ENCODE measurements around the gene ZYG11A. TPM values are rescaled to one million over a fixed set of nuclear protein-coding genes. Genes with fewer than 3 reads are reported as not detected.

Gene ZYG11A
- total and polyA plus RNA-seq, 2 donors (not counting 3 experiments of a cell fraction or from before 2014, with no cell fraction given), result 0.40 to 2.1 TPM

DNA sequence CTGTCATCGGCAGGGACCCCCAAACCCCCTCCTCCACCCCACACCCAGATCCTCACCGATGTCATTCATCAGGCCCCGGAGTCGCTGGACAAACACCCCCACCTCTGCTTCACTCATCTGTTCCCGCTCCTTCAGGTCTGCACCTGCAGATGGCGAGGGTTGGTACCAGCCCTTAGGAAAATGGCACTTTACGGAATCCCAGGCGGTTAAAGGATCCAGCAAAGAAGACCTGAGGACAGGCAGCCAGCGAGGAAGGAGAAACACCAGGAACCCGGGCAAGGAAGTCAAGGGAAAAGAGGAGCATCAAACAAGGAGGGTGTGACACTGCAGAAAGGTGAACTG is 65.2 kb downstream of the ZYG11A start:
- Histone ChIP-seq H3K27me3 (ENCODE audit: control insufficient read depth in 2 of 2, insufficient read depth in 2 of 2, low read length in 2 of 2) (no peaks in the 10 kb centered on the region), H3K27ac (ENCODE audit: insufficient read depth, low read depth, low read length) (no peak overlapping the region), H3K4me3 (replicated peaks in 1 of 3; ENCODE audit: insufficient read depth in 1 of 3, low read depth in 1 of 3, low read length in 3 of 3) (no peak overlapping the region), H4K20me1 (replicated peaks; ENCODE audit: control insufficient read depth, extremely low read depth, insufficient read depth, low read length) (no peaks in the 10 kb centered on the region), H3K4me1 (ENCODE audit: control insufficient read depth, extremely low read depth, insufficient read depth, low read length) (no peaks in the 10 kb centered on the region), H3K9me3 (replicated peaks; ENCODE audit: control insufficient read depth, insufficient read depth, low read length) (no peaks in the 10 kb centered on the region), H3K9me1 (replicated peaks; ENCODE audit: control insufficient read depth, extremely low read depth, insufficient read depth, low read length) (no peaks in the 10 kb centered on the region), H3K36me3 (ENCODE audit: control insufficient read depth in 2 of 2, extremely low read depth in 1 of 2, insufficient read depth in 2 of 2, low read length in 2 of 2) (no peaks in the 10 kb centered on the region), H3K4me2 (ENCODE audit: insufficient read depth, low read length) (no peak overlapping the region), H3K79me2 (ENCODE audit: control insufficient read depth, insufficient read depth, low read length) (no peaks in the 10 kb centered on the region), H3K9ac (replicated peaks; ENCODE audit: extremely low read depth, insufficient read depth, low read length) (no peak overlapping the region), H2AFZ (ENCODE audit: low read depth, low read length) (no peak overlapping the region)
- CTCF ChIA-PET, result no interaction called here
- intact Hi-C loops (cut with micrococcal nuclease), result no loop called here
- no TSS peak for BruUV-seq (replicated peaks)
- dilution Hi-C loops (cut with MboI; ENCODE audit: extremely low pct_ligation_motif_present, low sequenced_read_pairs), result no loop called here
- no peak for FAIRE-seq
- POLR2A ChIA-PET, result no interaction called here
- DNase-seq (ENCODE audit: low read depth, low spot score), result no peak
- TF ChIP-seq POLR2A (IDR thresholded peaks at IDR 0.05; ENCODE audit: low read depth, low read length), result no peak
- TF ChIP-seq, protein P1, sequence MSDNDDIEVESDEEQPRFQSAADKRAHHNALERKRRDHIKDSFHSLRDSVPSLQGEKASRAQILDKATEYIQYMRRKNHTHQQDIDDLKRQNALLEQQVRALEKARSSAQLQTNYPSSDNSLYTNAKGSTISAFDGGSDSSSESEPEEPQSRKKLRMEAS (IDR thresholded peaks at IDR 0.05; ENCODE audit: insufficient read depth, insufficient read length), result no peak
- no peak for TF ChIP-seq POLR2AphosphoS5 (IDR thresholded peaks at IDR 0.05; ENCODE audit: insufficient read depth, low read depth, low read length)
- no peak for TF ChIP-seq GATA2 (IDR thresholded peaks at IDR 0.05; ENCODE audit: insufficient read depth, insufficient read length, low read depth, low read length)

DNA sequence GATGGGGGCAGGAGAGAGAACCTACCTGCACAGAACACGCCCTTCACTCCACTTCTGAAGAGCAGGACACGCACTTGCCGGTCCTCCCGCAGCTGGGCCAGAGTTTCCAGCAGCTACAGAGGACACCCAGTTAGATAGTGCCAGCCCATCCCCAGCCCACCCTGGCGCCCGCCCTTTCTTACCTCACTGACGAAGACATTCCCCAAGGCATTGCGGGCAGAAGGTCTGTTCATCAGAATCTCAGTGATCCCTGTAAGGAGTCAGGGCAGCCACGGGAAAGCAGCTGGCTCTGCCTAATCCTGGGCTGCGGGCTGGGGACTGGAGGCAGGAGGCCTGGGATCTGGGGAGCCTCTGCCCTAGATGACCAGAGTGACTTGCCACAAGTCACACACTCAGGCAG is 69.0 kb downstream of the ZYG11A start:
- Histone ChIP-seq H3K9ac (replicated peaks; ENCODE audit: extremely low read depth, insufficient read depth, low read length) (no peak overlapping the region), H4K20me1 (replicated peaks; ENCODE audit: control insufficient read depth, extremely low read depth, insufficient read depth, low read length) (no peaks in the 10 kb centered on the region), H3K9me3 (replicated peaks; ENCODE audit: control insufficient read depth, insufficient read depth, low read length) (no peaks in the 10 kb centered on the region), H3K4me2 (ENCODE audit: insufficient read depth, low read length) (no peak overlapping the region), H3K27ac (ENCODE audit: insufficient read depth, low read depth, low read length) (no peak overlapping the region), H3K4me1 (ENCODE audit: control insufficient read depth, extremely low read depth, insufficient read depth, low read length) (no peaks in the 10 kb centered on the region), H3K79me2 (ENCODE audit: control insufficient read depth, insufficient read depth, low read length) (no peaks in the 10 kb centered on the region), H3K4me3 (replicated peaks in 1 of 3; ENCODE audit: insufficient read depth in 1 of 3, low read depth in 1 of 3, low read length in 3 of 3) (no peak overlapping the region), H3K27me3 (ENCODE audit: control insufficient read depth in 2 of 2, insufficient read depth in 2 of 2, low read length in 2 of 2) (no peaks in the 10 kb centered on the region), H2AFZ (ENCODE audit: low read depth, low read length) (no peak overlapping the region), H3K9me1 (replicated peaks; ENCODE audit: control insufficient read depth, extremely low read depth, insufficient read depth, low read length) (no peaks in the 10 kb centered on the region), H3K36me3 (ENCODE audit: control insufficient read depth in 2 of 2, extremely low read depth in 1 of 2, insufficient read depth in 2 of 2, low read length in 2 of 2) (no peaks in the 10 kb centered on the region)
- dilution Hi-C loops (cut with MboI; ENCODE audit: extremely low pct_ligation_motif_present, low sequenced_read_pairs) (no loop called here), intact Hi-C loops (cut with micrococcal nuclease) (no loop called here)
- FAIRE-seq (no peak), DNase-seq (ENCODE audit: low read depth, low spot score) (no peak)
- ChIA-PET POLR2A (no interaction called here), CTCF (interaction anchor here (1.1 to 2.2 kb wide), 4 partner anchors 10 to 271 kb away, joined by 3 to 6 read pairs (median 3); partner anchors contain the start of gene ECHDC2)
- BruUV-seq (replicated peaks), result no TSS peak
- TF ChIP-seq POLR2A (IDR thresholded peaks at IDR 0.05; ENCODE audit: low read depth, low read length), result no peak
- no peak for TF ChIP-seq JUN (IDR thresholded peaks at IDR 0.05; ENCODE audit: borderline replicate concordance, insufficient read depth, insufficient read length, low read depth)
- TF ChIP-seq, protein P2, sequence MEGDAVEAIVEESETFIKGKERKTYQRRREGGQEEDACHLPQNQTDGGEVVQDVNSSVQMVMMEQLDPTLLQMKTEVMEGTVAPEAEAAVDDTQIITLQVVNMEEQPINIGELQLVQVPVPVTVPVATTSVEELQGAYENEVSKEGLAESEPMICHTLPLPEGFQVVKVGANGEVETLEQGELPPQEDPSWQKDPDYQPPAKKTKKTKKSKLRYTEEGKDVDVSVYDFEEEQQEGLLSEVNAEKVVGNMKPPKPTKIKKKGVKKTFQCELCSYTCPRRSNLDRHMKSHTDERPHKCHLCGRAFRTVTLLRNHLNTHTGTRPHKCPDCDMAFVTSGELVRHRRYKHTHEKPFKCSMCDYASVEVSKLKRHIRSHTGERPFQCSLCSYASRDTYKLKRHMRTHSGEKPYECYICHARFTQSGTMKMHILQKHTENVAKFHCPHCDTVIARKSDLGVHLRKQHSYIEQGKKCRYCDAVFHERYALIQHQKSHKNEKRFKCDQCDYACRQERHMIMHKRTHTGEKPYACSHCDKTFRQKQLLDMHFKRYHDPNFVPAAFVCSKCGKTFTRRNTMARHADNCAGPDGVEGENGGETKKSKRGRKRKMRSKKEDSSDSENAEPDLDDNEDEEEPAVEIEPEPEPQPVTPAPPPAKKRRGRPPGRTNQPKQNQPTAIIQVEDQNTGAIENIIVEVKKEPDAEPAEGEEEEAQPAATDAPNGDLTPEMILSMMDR (IDR thresholded peaks at IDR 0.05; ENCODE audit: extremely low read depth in 1 of 2, insufficient read depth in 1 of 2, low read depth in 1 of 2, low read length in 2 of 2), result no peak
- no peak for TF ChIP-seq POLR2AphosphoS5 (IDR thresholded peaks at IDR 0.05; ENCODE audit: insufficient read depth, low read depth, low read length)
- TF ChIP-seq, protein P1 (IDR thresholded peaks at IDR 0.05; ENCODE audit: insufficient read depth, insufficient read length), result no peak
- TF ChIP-seq EZH2 (IDR thresholded peaks at IDR 0.05; ENCODE audit: borderline replicate concordance, low read depth, low read length, severe bottlenecking), result no peak
- TF ChIP-seq MYC (IDR thresholded peaks at IDR 0.05; ENCODE audit: low read depth, low read length), result no peak
- no peak for TF ChIP-seq FOS (IDR thresholded peaks at IDR 0.05; ENCODE audit: borderline replicate concordance, insufficient read depth, low read length)
- no peak for TF ChIP-seq GATA2 (IDR thresholded peaks at IDR 0.05; ENCODE audit: insufficient read depth, insufficient read length, low read depth, low read length)

Measured in endothelial cell of umbilical vein (primary cell).